PC-3 (cell line): ENCODE results near the gene ZBTB7B. TPM values are rescaled to one million over a fixed set of nuclear protein-coding genes. Genes with fewer than 3 reads are reported as not detected.

Experiments
- ATAC-seq: fragments of 200-7000 bp; cut with Tn5 transposase; 2 replicates; pipeline ENCODE4 v1.9.1; 2020; ENCODE audit warnings: mild to moderate bottlenecking, moderate library complexity
- BruUV-seq: library from RNA; stranded (reverse); fragments of 400-500 nt; replicated peaks from 2 replicates; lab custom pipeline; 2021; lab: Mats Ljungman, UMichigan
- CTCF ChIA-PET: fragments of 300-600 bp; sonication (Branson Sonifier 250); formaldehyde crosslinking; loops from one replicate; lab custom pipeline; 2022; ENCODE audit warnings: antibody characterized with exemption; lab: Charles Lee
- POLR2A ChIA-PET: fragments of 300-600 bp; sonication (Branson Sonifier 250); formaldehyde crosslinking; loops from one replicate; lab custom pipeline; 2022; ENCODE audit warnings: antibody characterized with exemption; ENCODE audit not compliant: unreplicated experiment; lab: Charles Lee
- DNase-seq: peaks from one replicate; pipeline ENCODE4 v3.0.0-alpha.2; 2015
- H2AFZ ChIP-seq: fragments of 300-600 bp; sonication (generic); 2 replicates; pipeline ENCODE4 v1.6.0; 2016; ENCODE audit warnings: antibody characterized with exemption, low read length
- H3F3A ChIP-seq: fragments of 300-600 bp; sonication (generic); one replicate; pipeline ENCODE4 v1.6.0; 2017; ENCODE audit warnings: antibody characterized with exemption, low read length, control low read depth, mild to moderate bottlenecking; ENCODE audit not compliant: unreplicated experiment
- H3K27ac ChIP-seq: fragments of 300-600 bp; sonication (generic); 2 replicates; pipeline ENCODE4 v1.5.1; 2016; ENCODE audit warnings: mild to moderate bottlenecking, low read length
- H3K27me3 ChIP-seq: fragments of 300-600 bp; sonication (generic); 2 replicates; pipeline ENCODE4 v1.6.1; 2016; ENCODE audit warnings: low read length, mixed read lengths
- H3K36me3 ChIP-seq: fragments of 300-600 bp; sonication (generic); 2 replicates; pipeline ENCODE4 v1.6.1; 2016; ENCODE audit warnings: low read depth, mixed run types, low read length, mixed read lengths
- H3K4me1 ChIP-seq: fragments of 300-600 bp; sonication (generic); 2 replicates; pipeline ENCODE4 v1.5.1; 2016; ENCODE audit warnings: low read length; ENCODE audit not compliant: insufficient read depth
- H3K4me2 ChIP-seq: fragments of 300-600 bp; sonication (generic); 2 replicates; pipeline ENCODE4 v1.6.0; 2016; ENCODE audit warnings: low read length
- H3K4me3 ChIP-seq: fragments of 300-600 bp; sonication (generic); 2 replicates; pipeline ENCODE4 v1.5.1; 2016; ENCODE audit warnings: mild to moderate bottlenecking, low read length, mixed read lengths
- H3K79me2 ChIP-seq: fragments of 300-600 bp; sonication (generic); 2 replicates; pipeline ENCODE4 v1.6.1; 2017; ENCODE audit warnings: low read length, mixed read lengths
- H3K9ac ChIP-seq: fragments of 300-600 bp; sonication (generic); 2 replicates; pipeline ENCODE4 v1.6.0; 2016; ENCODE audit warnings: mild to moderate bottlenecking, low read length
- H3K9me2 ChIP-seq: fragments of 300-600 bp; sonication (generic); replicated peaks from 2 replicates; pipeline ENCODE4 v1.6.1; 2016; ENCODE audit warnings: mixed run types, low read length, mixed read lengths
- H3K9me3 ChIP-seq: fragments of 300-600 bp; sonication (generic); 2 replicates; pipeline ENCODE4 v1.6.1; 2016; ENCODE audit warnings: low read length, mixed read lengths
- H4K20me1 ChIP-seq: fragments of 300-600 bp; sonication (generic); 2 replicates; pipeline ENCODE4 v1.6.1; 2016; ENCODE audit warnings: low read length, mixed read lengths
- EZH2 ChIP-seq: fragments of 300-600 bp; sonication (generic); IDR thresholded peaks from one replicate; pipeline ENCODE4 v1.6.1; 2017; ENCODE audit warnings: antibody characterized with exemption, mild to moderate bottlenecking, low read length; ENCODE audit not compliant: unreplicated experiment
- EZH2phosphoT487 ChIP-seq: fragments of 300-600 bp; sonication (generic); IDR thresholded peaks from 2 replicates; pipeline ENCODE4 v1.6.1; 2018; ENCODE audit warnings: mild to moderate bottlenecking, antibody characterized with exemption, low read length, borderline replicate concordance
- intact Hi-C: fragments of 100-400 bp; cut with micrococcal nuclease; formaldehyde crosslinking; loops from 2 replicates; pipeline ENCODE4 v1.9.0; 2023
- total RNA-seq: library from RNA; depleted of rRNA; stranded (reverse); fragments of >200 nt; gene quantifications from 2 replicates; pipeline ENCODE4 v1.2.3, GENCODE V29; 2014
- TF ChIP-seq, protein P1 (sequence below): fragments of 300-600 bp; sonication (generic); conservative IDR thresholded peaks from 2 replicates; pipeline ENCODE4 v1.5.1; 2017; ENCODE audit warnings: antibody characterized with exemption, low read depth, mild to moderate bottlenecking, low read length

Gene ZBTB7B
- total RNA-seq, 1 experiment from 2014 or later = 39.7 TPM

DNA sequence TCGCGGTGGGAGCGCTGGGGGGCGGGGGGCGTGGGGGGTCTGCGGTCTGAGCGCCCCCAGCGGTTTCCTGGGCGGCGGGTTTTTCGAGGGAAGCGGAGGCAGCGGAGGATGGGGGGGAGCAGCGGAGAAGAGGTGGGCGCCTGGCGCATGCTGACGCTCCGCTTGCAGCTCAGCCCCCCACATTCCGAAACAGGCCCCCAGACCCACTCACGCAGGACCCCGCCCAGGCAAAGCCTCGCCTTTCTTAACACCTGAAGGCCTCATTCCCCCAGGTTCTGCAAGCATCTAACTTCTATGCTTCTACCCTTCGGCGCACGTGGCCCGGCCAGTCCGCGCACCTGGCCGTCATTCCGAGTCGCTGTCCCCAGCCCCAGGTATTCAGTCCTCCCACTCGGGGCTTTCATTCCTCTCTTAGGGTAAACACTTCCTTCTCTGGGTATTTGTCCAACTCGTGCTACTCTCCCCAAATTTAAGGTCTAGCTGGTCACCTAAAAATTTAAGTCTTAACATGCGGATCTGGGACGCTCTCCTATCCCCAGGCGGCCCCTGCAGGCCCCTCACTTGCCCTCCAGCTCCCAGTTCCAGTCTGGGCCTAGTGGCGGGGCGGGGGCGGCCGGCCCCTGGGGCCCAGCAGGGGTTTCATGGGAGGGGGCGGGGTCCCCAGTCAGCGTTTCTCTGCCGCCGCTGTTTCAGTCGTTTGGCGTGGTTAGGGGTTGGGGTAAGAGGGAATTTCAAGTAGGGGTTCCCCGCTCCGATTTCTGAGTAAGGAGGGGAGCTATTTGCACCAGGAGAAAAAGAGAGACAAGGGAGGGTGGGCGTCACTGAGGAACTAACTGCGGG is 2.8 kb upstream of the ZBTB7B start:
- Histone ChIP-seq H3K4me2 (peak overlapping the region; percentile 75), H4K20me1 (no peaks in the 10 kb centered on the region), H3K9me3 (no peaks in the 10 kb centered on the region), H3K36me3 (no peaks in the 10 kb centered on the region), H3K9ac (peak overlapping the region; percentile 54), H3K79me2 (peaks cover 22% of the 10 kb centered on the region), H3K4me1 (peaks cover 29% of the 10 kb centered on the region), H3K27me3 (no peaks in the 10 kb centered on the region), H3K27ac (peak overlapping the region; percentile 77), H3F3A (peaks cover 4% of the 10 kb centered on the region), H2AFZ (peak overlapping the region; percentile 78), H3K9me2 (no peaks in the 10 kb centered on the region), H3K4me3 (peak overlapping the region; percentile 58)
- DNase-seq = peak; percentile 38
- no TSS peak for BruUV-seq
- no peak for ATAC-seq
- TF ChIP-seq EZH2 (no peak), EZH2phosphoT487 (no peak)
- TF ChIP-seq, protein P1, sequence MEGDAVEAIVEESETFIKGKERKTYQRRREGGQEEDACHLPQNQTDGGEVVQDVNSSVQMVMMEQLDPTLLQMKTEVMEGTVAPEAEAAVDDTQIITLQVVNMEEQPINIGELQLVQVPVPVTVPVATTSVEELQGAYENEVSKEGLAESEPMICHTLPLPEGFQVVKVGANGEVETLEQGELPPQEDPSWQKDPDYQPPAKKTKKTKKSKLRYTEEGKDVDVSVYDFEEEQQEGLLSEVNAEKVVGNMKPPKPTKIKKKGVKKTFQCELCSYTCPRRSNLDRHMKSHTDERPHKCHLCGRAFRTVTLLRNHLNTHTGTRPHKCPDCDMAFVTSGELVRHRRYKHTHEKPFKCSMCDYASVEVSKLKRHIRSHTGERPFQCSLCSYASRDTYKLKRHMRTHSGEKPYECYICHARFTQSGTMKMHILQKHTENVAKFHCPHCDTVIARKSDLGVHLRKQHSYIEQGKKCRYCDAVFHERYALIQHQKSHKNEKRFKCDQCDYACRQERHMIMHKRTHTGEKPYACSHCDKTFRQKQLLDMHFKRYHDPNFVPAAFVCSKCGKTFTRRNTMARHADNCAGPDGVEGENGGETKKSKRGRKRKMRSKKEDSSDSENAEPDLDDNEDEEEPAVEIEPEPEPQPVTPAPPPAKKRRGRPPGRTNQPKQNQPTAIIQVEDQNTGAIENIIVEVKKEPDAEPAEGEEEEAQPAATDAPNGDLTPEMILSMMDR = no peak
- POLR2A ChIA-PET = interaction anchor here (0.6 kb wide), 1 partner anchor 63 kb away, joined by 9 read pairs; no protein-coding TSS in a partner anchor
- intact Hi-C loops = loop anchor here (2.0 kb wide), 1 partner anchor 39 kb away; the partner anchor contains the start of gene PYGO2
- CTCF ChIA-PET = interaction anchor here (0.8 to 1.5 kb wide), 5 partner anchors 16 to 86 kb away, joined by 3 to 8 read pairs (median 4); partner anchors contain the start of genes FLAD1 and SHC1

DNA sequence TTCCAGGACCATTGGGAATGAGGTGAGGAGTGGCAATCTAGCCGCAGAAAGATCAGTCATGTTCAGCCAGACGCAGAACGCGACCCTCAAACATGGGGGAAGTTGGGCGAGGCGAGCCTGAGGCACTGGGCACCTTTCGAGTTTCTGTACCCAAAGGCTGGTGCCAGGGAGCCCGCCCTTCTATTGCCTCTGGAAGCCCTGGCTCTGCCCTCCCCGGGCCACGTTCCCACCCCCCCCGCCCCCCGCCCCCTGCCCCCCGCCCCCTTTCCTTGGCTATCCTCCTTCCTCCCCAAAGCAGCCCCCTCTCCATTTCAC is 2.2 kb upstream of the ZBTB7B start:
- Histone ChIP-seq H3K9me3 (no peaks in the 10 kb centered on the region), H3K9ac (peak overlapping the region; percentile 70), H2AFZ (peak overlapping the region; percentile 78), H3F3A (peaks cover 4% of the 10 kb centered on the region), H3K27me3 (no peaks in the 10 kb centered on the region), H3K9me2 (no peaks in the 10 kb centered on the region), H3K79me2 (peaks cover 28% of the 10 kb centered on the region), H3K36me3 (no peaks in the 10 kb centered on the region), H3K27ac (peak overlapping the region; percentile 77), H3K4me2 (peak overlapping the region; percentile 97), H4K20me1 (no peaks in the 10 kb centered on the region), H3K4me3 (peak overlapping the region; percentile 83), H3K4me1 (peaks cover 34% of the 10 kb centered on the region)
- intact Hi-C loops = loop anchor here (2.0 kb wide), 1 partner anchor 40 kb away; the partner anchor contains the start of gene PYGO2
- BruUV-seq = no TSS peak
- ATAC-seq (no peak; the same call in 1 of the 2 replicates), DNase-seq (no peak)
- TF ChIP-seq EZH2phosphoT487 = no peak
- no peak for TF ChIP-seq EZH2
- TF ChIP-seq, protein P1 = no peak
- POLR2A ChIA-PET = no interaction called here
- CTCF ChIA-PET = interaction anchor here (0.8 to 1.5 kb wide), 2 partner anchors 29 to 85 kb away, joined by 3 to 4 read pairs; partner anchors contain the start of gene SHC1
